Stimulated activated CD4-positive, alpha-beta T cell treated with anti-CD3 and anti-CD28 coated beads, Interleukin-1b, Interleukin-23, amount 100 ng/mL, for 1 hour (primary cell): ENCODE results near the gene LGALS14.
"Not testable (repeated sequence)": the region's sequence is repeated elsewhere in the genome, so short reads cannot be mapped to it uniquely, and the experiment has no call there.

Experiments
- DNase-seq, 2 donors: peaks; one replicate each; pipeline ENCODE4 v3.0.0-alpha.2; 2020; ENCODE audit warnings: low read depth in 2 of 2

LGALS14 gene, protein sequence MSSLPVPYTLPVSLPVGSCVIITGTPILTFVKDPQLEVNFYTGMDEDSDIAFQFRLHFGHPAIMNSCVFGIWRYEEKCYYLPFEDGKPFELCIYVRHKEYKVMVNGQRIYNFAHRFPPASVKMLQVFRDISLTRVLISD

DNA sequence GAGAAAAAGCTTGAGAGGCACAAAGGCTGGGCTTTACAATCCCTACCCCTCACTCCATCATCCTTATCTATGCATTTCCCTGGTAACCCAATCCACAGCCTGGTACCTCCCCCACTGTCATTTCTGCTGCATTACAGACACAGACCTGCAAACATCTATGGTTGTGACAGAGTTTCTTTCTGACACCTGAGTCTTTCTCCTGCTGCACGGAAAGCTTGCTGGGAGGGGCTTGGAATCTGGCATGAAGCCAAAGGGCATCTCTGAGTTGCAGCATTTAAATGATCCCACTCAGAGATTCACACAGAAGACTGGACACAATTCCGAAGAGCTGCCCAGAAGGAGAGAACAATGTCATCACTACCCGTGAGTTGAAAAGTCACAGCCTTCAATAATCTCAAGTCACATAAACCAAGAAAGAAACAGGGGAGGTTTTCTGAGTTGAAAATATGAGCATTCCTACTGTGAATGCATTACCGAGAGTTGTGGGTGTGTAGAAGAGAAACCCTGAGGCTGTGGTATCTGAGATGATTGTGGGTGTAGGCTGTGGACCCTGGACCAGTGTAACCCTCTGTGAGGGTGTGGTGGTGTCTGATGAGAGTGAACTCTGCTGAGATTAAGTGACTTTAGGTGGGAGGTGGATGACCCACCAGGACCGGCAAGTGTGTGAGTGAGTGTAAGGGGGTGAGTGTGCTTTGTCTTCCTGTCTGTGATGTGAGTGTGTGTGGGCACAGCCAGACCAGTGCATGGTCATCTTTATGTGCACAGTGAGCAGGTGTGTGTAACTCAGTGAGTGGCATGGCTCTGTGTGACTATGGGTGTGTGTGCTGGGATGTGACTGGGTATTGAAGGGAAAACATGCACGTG is at the start of gene LGALS14:
TSS of gene LGALS14 (plus strand) at position 301 of the 864 bp plus-strand sequence. CDS start at position 349, 48 bp downstream.
- no peak for DNase-seq

DNA sequence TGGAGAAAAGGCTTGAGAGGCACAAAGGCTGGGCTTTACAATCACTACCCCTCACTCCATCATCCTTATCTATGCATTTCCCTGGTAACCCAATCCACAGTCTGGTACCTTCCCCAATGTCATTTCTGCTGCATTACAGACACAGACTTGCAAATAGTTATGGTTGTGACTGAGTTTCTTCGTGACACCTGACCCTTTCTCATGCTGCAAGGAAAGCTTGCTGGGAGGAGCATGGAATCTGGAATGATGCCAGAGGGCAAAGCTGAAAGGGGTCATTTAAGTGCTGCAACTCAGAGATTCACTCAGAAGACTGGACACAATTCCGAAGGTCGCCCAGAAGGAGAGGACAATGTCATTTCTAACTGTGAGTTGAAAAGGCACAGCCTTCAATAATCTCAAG is 48.7 kb upstream of the LGALS14 start, which contains the start of gene LGALS16:
TSS of gene LGALS16 (plus strand) at position 301 of the 400 bp plus-strand sequence. CDS start at position 350, 49 bp downstream.
- DNase-seq, result no peak

DNA sequence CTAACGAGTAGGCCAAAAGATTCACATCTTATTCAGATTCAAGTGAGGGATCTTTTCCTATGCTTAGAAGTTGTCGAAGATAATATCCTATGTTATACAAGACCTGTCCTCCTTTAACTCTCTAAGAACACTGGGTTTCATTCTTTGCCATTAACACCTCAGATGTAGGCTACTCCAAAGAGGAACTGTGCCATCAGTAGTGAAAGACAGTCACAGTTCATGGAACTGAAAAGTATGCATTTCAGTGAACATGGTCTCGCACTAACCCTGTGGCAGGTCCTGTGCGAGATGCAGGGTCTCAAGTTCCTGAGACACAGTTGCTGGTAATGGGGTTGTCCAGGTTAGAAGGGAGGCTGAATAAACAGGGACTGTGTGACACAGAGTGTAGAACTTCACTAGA is 44.5 kb upstream of the LGALS14 start:
- no peak for DNase-seq

DNA sequence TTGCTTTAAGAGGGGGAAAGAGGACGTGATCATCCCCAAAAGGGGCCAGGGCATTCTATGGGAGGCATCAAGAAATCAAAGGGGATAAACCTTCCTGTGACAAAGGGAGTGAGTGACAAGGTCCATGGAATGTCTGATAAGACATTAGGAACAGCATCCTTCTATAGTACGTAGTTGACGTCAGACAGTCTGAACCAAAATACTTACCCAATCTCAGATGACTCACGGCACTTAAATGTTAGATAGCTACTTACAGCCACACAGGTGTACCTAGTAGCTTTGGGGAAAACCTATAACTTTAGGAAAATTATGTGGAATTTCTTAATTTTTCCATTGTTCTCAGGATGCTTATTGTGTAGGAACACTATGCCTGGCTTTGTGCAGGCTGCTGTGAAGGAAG is 43.6 kb upstream of the LGALS14 start:
- DNase-seq, result no peak

DNA sequence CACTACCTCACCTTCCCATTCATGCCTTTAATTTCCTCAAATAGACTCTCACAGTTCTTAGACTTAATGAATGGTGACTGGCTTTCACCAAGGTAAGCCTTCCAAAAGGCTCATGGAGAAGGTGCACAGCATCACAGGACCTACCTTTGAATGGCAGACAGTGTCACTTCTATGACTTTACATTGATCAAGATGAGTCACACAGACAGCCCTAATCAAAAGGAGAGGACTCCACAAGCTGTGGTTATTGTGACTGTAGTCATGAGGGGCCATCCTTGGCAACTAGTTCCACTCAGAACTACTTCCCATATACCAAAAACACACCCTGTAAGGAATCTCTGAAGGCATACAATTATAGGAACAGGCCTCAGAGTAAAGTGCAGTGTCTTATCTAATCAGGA is 42.7 kb upstream of the LGALS14 start:
- DNase-seq, result no peak

DNA sequence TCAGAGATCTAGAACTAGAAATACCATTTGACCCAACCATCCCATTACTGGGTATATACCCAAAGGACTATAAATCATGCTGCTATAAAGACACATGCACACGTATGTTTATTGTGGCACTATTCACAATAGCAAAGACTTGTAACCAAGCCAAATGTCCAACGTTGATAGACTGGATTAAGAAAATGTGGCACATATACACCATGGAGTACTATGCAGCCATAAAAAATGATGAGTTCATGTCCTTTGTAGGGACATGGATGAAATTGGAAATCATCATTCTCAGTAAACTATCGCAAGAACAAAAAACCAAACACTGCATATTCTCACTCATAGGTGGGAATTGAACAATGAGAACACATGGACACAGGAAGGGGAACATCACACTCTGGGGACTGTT is 34.4 kb upstream of the LGALS14 start:
- DNase-seq, result not testable (repeated sequence)

GRCh38 chr19:39670998-39671397 is 33.3 kb upstream of the LGALS14 start:
- no peak for DNase-seq

- DNase-seq, result peak in 1 of 2 donors; percentile 23
Observed at GRCh38 chr19:39671739-39672363, 32.4 kb upstream of the LGALS14 start.

DNA sequence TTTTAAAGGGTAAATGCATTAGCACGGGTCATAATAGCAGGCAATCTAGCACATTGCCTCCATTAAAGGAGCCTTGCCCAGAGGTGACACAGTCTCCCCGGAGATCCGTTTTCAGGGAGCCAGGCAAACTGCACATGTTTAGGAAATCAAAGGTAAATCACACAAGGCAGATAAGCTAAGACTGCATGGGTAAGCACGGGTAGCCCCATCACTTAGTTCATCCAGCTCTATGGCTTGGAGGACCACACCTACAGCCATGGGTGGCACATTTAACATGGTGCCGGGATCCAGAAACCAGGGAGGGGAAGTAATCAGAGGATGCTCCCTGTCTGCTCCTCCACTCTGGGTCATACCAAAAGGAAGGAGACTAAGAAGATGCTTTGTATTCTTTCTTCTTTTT is 31.8 kb upstream of the LGALS14 start:
- no peak for DNase-seq

- not testable (repeated sequence) for DNase-seq
Observed at GRCh38 chr19:39673862-39674261, 30.4 kb upstream of the LGALS14 start.

- no peak for DNase-seq
Observed at GRCh38 chr19:39676004-39676403, 28.3 kb upstream of the LGALS14 start.

DNA sequence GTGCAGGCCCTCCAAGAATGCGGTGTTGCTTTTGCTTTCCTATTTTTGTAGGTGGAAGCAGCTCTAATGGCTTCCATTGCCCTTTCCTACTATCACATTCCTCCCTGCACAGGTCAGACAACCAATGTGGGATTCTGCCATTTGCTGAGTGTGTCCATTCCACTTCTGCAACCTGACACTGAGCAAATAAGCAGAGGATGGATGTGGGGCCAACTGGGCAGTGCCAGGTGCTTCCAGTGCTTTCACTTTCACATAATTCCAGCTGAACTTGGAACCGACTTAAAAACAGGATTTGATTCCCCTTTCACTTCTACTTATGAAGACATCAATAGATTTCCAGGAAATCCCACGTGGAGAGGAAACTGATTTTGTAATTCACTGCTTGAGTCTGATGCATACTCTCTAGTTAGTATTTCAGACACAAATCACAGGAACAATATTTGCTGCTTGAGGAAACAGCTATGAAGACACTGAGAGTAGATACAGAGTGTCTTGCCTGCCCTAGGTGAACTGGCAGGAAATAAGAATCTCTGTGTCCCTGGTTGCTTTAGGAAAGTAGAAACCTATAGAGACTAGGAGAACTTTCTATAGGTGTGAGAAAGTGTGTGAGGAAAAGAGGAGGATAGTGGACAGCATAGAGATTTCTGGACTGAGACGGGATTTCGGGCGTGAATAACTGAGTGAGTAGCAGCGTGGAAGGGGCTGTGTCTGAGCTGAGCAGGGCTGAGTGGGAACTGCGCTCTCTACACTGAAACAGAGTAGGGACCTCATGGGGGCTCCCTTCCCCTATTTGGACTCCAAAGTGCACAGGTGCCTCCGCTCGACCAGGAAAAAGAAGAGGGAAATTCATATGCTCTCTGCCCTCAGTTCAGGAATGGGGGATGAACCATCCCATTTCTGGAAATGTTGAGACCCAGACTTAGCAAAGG is 26.1 kb upstream of the LGALS14 start:
- no peak for DNase-seq

- DNase-seq, result peak in 1 of 2 donors; percentile 26
Observed at GRCh38 chr19:39679056-39679790, 25.1 kb upstream of the LGALS14 start.

DNA sequence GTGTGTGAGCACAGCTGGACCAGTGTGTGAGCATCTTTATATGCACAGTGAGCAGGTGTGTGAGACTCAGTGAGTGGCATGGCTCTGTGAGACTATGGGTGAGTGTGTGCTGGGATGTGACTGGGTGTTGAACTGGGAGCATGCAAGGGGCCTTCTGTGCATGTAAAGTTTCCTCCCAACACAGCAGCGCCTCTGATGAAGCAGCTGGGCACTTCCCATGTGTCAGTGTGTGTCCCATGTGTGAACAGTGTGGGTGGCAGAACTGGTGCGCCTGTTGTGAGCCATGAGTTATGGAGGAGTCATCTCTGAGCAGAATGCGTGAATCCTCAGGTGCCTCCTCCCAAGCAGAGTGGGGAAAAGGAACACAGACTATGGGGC is 24.5 kb upstream of the LGALS14 start:
- no peak for DNase-seq

- no peak for DNase-seq
Observed at GRCh38 chr19:39680593-39680992, 23.7 kb upstream of the LGALS14 start.

DNA sequence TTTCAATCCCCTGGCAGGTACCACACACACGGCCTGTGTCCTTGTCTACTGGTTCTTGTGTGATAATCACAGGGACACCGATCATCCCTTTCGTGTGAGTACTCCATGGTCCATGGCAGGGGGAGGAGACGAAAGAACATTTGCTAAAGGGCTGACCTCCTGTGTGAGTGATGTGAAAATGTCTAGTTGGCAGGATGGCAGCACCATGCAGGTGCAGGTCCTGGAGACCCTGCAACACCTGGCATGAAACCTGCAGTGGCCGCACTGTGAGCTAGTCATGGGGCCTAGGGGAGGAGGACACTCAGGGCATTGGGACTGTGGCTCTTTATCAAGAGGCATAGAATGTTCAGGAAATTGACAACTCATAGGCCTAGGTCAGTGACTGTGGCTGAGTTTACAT is 22.9 kb upstream of the LGALS14 start:
- DNase-seq, result no peak

GRCh38 chr19:39684267-39684666 is 20.0 kb upstream of the LGALS14 start:
- no peak for DNase-seq

GRCh38 chr19:39686739-39687138 is 17.5 kb upstream of the LGALS14 start:
- DNase-seq, result no peak

DNA sequence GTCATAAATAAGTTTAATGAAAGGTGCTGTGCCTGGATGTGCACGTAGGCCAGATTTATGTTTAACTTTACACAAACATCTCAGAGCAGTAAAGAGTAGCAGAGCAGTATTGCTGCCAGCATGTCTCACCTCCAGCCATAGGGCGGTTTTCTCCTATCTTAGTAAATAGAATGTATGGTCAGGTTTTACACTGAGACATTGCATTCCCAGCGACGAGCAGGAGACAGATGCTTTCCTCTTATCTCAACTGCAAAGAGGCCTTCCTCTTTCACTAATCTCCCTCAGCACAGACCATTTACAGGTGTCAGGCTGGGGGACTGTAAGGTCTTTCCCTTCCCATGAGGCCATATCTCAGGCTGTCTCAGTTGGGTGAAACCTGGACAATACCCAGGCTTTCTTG is 15.6 kb upstream of the LGALS14 start:
- not testable (repeated sequence) for DNase-seq

DNA sequence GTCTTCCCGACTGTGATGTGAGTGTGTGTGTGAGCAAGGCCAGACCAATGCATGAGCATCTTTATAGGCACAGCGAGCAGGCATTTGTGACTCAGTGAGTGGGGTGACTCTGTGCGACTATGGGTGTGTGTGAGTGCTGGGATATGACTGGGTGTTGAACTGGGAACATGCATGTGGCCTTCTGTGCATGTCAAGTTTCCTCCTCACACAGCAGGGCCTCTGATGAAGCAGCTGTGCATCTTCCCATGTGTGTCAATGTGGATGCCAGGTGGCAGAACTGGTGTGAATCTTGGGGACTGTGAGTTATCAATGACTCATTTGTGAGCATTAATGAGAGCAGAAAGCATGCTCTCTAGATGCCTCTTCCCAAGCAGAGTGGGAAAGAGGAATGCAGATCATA is 12.1 kb upstream of the LGALS14 start:
- DNase-seq, result no peak

DNA sequence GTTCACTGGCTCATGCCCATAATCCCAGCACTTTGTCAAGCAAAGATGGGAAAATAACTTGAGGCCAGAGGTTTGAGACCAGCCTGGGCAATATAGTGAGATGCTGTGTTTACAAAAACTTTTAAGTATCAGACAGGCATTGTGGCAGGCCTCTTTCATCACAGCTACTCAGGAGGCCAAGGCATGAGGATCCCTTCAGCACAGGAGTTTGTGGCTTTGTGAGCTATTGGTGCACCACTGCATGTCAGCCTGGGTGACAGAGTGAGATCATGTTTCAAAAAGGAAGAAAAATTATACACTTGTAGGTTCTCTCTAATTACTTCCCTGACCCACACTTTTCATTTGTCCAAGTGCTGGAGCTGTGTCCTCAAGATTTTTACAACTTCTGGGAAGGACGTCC is 11.5 kb upstream of the LGALS14 start:
- no peak for DNase-seq
